Measurements from ENCODE around the gene DAD1. TPM values are rescaled to one million over a fixed set of nuclear protein-coding genes. Genes with fewer than 3 reads are reported as not detected.
"Not testable (repeated sequence)": the region's sequence is repeated elsewhere in the genome, so short reads cannot be mapped to it uniquely, and the experiment has no call there.

Gene DAD1
- total RNA-seq, 2 donors from 2014 or later = 147 to 221 TPM

DNA sequence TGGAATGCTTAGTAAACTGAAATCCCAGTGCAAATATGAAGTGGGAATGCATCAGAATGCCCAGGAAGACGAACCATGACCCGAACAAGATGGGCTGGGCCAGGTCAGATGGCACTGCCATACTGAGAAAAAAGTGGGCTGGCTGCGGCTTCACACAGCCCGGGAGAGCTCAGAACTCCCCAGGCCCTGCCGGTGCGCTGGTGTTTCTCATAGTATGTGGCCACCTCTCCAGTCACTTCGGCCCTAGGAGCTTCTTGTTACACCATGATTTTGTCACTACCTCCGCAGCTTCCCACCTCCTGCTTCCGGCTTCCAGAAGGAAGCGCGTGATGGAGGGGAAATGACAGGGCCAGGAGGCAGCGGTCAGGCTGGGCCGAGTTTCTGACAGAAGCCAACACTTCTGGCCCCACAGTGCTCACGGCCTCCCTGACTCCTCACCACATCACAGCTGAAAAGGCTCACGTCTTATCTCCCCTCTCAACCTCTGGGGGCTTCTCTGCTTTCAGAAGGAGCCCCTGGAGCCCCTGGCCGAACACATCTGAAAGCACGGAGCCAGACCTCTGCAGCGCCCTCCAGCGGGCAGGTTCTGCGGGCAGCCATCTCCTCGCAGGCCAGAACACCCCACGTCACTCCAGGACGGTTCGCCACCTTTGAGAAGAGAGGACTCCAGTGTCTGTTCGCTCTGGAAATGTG is 30.7 kb downstream of the DAD1 start:
- Mint-ChIP-seq H3K36me3 (no peaks in the 10 kb centered on the region), H3K27me3 (no peaks in the 10 kb centered on the region), H3K4me1 (ENCODE audit: low read depth in 2 of 2) (peaks cover 83 to 85% of the 10 kb centered on the region in 2 donors), H3K4me3 (peak overlapping the region; percentile 74), H3K27ac (peak overlapping the region; percentile 98 to 100), H3K9me3 (no peaks in the 10 kb centered on the region)
- ATAC-seq = peak; percentile 46 to 65
- DNase-seq (ENCODE audit: low spot score) = peak; percentile 89

DNA sequence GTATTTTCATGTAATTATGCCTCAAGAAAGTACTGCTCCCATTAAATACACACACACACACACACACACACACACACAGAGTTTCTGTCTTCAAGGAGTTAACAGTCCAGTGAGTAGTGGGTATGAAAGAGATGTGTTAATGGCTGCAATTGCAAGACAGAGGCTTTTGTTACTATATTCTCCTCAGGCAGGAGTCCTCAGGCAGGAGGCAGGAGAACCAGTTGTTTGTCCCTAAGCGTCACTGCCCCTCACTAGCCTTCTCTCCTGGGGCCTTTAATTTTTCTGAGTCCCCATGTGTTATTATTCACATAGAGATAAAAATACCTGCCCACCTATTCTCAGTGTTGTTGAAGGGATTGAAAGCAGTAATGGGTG is 31.2 kb downstream of the DAD1 start:
- DNase-seq (ENCODE audit: low spot score) = no peak
- peaks cover 85% of the 10 kb centered on the region in 2 donors for H3K4me1 Mint-ChIP-seq (ENCODE audit: low read depth in 2 of 2)

DNA sequence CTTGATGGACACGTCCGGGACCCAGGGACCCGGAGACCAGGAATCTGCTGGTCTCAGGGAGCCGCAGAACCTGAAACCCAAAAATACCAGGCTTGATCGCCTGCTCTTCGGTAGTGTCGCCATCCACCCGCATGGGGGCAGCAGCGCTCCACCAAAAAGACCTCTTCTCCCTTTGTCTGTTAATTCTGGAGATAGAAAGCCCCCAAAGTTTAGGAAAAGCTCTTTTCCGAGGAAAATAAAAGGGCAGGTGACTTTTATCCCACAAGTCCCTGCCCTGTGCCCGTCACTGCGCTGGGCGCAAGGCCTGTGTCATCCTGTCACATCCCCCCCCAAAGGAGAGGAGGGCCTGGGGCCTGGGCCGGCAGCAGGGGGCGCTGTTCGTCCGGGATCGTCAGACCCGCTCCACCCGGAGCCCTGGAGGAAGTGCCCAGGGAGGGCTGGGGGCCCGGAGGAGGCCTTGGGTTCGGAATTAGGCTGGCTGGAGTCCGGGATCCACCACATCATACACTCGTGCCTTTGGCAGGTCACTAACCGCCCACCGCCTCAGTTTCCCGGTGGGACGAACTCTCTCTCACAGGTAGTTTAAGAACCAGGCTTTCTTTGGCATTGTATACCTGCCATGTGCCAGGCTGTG is 31.9 kb downstream of the DAD1 start:
- peak overlapping the region; percentile 98 to 100 for H3K27ac Mint-ChIP-seq
- no peaks in the 10 kb centered on the region for H3K9me3 Mint-ChIP-seq
- H3K4me3 Mint-ChIP-seq = peak overlapping the region; percentile 74
- no peaks in the 10 kb centered on the region for H3K27me3 Mint-ChIP-seq
- H3K4me1 Mint-ChIP-seq (ENCODE audit: low read depth in 2 of 2) = peaks cover 85 to 87% of the 10 kb centered on the region in 2 donors
- peak; percentile 50 to 65 for ATAC-seq
- peak; percentile 94 for DNase-seq (ENCODE audit: low spot score)
- no peaks in the 10 kb centered on the region for H3K36me3 Mint-ChIP-seq

More for the DNA sequence above, 31.2 kb downstream of the DAD1 start:
- H3K4me3 Mint-ChIP-seq = peak overlapping the region; percentile 74
- no peak for ATAC-seq
- no peaks in the 10 kb centered on the region for H3K27me3 Mint-ChIP-seq
- H3K27ac Mint-ChIP-seq = peak overlapping the region; percentile 98 to 100
- no peaks in the 10 kb centered on the region for H3K36me3 Mint-ChIP-seq
- H3K9me3 Mint-ChIP-seq = no peaks in the 10 kb centered on the region

GRCh38 chr14:22556021-22556989 is 32.7 kb downstream of the DAD1 start:
- Mint-ChIP-seq H3K27ac (peak overlapping the region; percentile 98 to 100), H3K4me3 (peak overlapping the region; percentile 74), H3K4me1 (ENCODE audit: low read depth in 2 of 2) (peaks cover 85 to 88% of the 10 kb centered on the region in 2 donors), H3K27me3 (no peaks in the 10 kb centered on the region), H3K36me3 (no peaks in the 10 kb centered on the region), H3K9me3 (no peaks in the 10 kb centered on the region)
- ATAC-seq = peak; percentile 81 to 82
- DNase-seq (ENCODE audit: low spot score) = peak; percentile 97

DNA sequence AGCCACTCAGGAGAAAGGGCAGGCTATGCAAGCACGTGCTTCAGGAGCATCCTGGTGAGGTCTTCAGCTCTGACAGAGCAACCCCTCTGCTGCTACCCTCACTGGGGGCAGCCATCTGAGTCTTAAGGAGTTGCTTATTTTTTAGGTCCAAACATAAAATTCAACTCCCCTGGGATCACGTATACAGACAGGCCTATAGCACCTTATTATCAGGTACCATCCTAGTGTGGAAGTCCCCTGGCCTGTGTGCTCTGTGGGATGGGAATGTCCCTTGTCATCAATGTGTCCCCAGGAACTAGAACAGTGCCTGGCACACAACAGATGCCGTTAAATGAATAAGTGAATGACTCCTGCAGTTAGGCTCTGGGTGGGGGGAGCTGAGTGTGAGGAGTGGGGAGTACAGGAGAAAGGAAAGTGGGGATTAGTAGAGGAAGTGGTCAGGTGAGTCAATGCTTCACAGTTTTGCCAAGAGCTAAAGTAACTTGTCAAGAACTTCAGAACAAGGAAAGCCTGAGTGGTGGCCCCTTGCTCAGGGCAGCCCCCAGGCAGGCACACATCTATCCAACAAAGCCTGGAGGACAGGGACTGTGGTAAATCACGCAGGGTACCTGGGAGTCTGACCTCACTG is 33.5 kb downstream of the DAD1 start:
- ATAC-seq = peak; percentile 27 to 29
- Mint-ChIP-seq H3K4me3 (peak overlapping the region; percentile 74), H3K36me3 (no peaks in the 10 kb centered on the region), H3K27ac (peak overlapping the region; percentile 98 to 100), H3K4me1 (ENCODE audit: low read depth in 2 of 2) (peaks cover 85 to 88% of the 10 kb centered on the region in 2 donors), H3K9me3 (no peaks in the 10 kb centered on the region), H3K27me3 (no peaks in the 10 kb centered on the region)
- DNase-seq (ENCODE audit: low spot score) = peak; percentile 71

- H3K36me3 Mint-ChIP-seq = no peaks in the 10 kb centered on the region
- ATAC-seq (no peak), DNase-seq (ENCODE audit: low spot score) (no peak)
- peaks cover 87 to 89% of the 10 kb centered on the region in 2 donors for H3K4me1 Mint-ChIP-seq (ENCODE audit: low read depth in 2 of 2)
- no peaks in the 10 kb centered on the region for H3K27me3 Mint-ChIP-seq
- no peaks in the 10 kb centered on the region for H3K9me3 Mint-ChIP-seq
- peak overlapping the region; percentile 74 for H3K4me3 Mint-ChIP-seq
- peak overlapping the region; percentile 98 to 100 for H3K27ac Mint-ChIP-seq
Measured at GRCh38 chr14:22554498-22555383, 34.3 kb downstream of the DAD1 start.

GRCh38 chr14:22553861-22554497 is 35.0 kb downstream of the DAD1 start:
- not testable (repeated sequence) for H3K27me3 Mint-ChIP-seq; DNase-seq (ENCODE audit: low spot score); H3K36me3 Mint-ChIP-seq; H3K9me3 Mint-ChIP-seq; ATAC-seq
- Mint-ChIP-seq H3K4me1 (ENCODE audit: low read depth in 2 of 2) (peaks cover 89 to 90% of the 10 kb centered on the region in 2 donors), H3K4me3 (peak overlapping the region; percentile 42), H3K27ac (peak overlapping the region; percentile 98 to 100)

GRCh38 chr14:22553445-22553844 is 35.6 kb downstream of the DAD1 start:
- no peak for DNase-seq (ENCODE audit: low spot score)
- Mint-ChIP-seq H3K4me3 (peak overlapping the region; percentile 42), H3K4me1 (ENCODE audit: low read depth in 2 of 2) (peaks cover 88 to 89% of the 10 kb centered on the region in 2 donors), H3K27me3 (no peaks in the 10 kb centered on the region), H3K36me3 (peaks cover 8% of the 10 kb centered on the region), H3K9me3 (no peaks in the 10 kb centered on the region), H3K27ac (peak overlapping the region; percentile 90 to 98)
- ATAC-seq = no peak

DNA sequence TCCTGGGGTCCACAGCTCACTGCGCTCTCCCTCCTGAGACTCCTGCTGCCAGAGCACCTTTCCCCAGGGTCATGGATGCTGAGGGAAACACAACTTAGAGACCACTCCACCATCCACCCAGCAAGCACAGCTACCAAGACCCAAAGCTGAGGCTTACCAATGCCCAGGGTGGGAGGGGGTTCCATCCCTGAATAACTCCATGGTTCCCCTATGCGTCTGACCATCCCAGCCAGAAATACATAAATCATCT is 36.3 kb downstream of the DAD1 start:
- Mint-ChIP-seq H3K9me3 (no peaks in the 10 kb centered on the region), H3K36me3 (peaks cover 13% of the 10 kb centered on the region), H3K27me3 (no peaks in the 10 kb centered on the region), H3K27ac (peak overlapping the region; percentile 90 to 98), H3K4me1 (ENCODE audit: low read depth in 2 of 2) (peaks cover 88 to 89% of the 10 kb centered on the region in 2 donors), H3K4me3 (peak overlapping the region; percentile 74)
- DNase-seq (ENCODE audit: low spot score) (no peak), ATAC-seq (no peak)

DNA sequence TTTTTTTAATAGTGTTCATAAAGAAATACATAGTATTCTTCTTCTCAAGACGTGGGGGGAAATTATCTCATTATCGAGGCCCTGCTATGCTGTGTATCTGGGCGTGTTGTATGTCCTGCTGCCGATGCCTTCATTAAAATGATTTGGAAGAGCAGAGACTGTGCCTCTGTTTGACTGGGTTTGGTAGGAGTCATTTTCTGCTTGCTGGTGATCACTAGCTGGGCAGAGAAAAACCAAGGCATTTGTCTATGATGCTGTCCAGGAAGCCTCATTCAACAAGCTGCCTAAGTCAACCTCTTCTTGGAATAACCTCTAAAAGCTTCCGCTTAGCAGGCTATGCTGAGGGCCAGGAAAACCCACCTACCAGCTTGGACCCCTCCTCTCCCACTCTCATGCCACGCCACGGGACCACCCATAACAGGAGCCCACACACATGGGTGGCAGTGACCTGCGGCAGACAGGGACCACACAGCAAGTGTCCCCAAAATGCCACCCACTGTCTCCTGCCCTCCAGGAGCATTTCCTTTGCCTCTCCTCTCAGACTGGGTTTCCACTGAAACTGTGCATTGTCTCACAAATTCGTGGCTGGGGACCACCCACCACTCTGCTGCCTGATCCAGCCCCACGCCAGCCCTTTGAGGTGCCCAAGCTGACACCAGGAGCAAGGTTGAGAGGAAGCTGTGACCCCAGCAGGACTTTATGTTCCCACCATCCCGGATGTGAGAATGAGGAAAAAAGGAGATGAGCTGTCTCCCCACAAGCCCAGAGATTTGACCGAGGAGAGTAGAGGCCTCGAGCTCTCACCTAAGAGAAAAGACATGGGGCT is 36.8 kb downstream of the DAD1 start:
- ATAC-seq = no peak
- peak overlapping the region; percentile 74 for H3K4me3 Mint-ChIP-seq
- peaks cover 13% of the 10 kb centered on the region for H3K36me3 Mint-ChIP-seq
- H3K9me3 Mint-ChIP-seq = no peaks in the 10 kb centered on the region
- H3K27ac Mint-ChIP-seq = peak overlapping the region; percentile 90 to 98
- no peaks in the 10 kb centered on the region for H3K27me3 Mint-ChIP-seq
- H3K4me1 Mint-ChIP-seq (ENCODE audit: low read depth in 2 of 2) = peaks cover 82 to 88% of the 10 kb centered on the region in 2 donors
- DNase-seq (ENCODE audit: low spot score) = no peak

- Mint-ChIP-seq H3K36me3 (peaks cover 13% of the 10 kb centered on the region), H3K9me3 (no peaks in the 10 kb centered on the region), H3K27ac (peak overlapping the region; percentile 90 to 98), H3K27me3 (no peaks in the 10 kb centered on the region), H3K4me3 (peak overlapping the region; percentile 74), H3K4me1 (ENCODE audit: low read depth in 2 of 2) (peaks cover 78 to 86% of the 10 kb centered on the region in 2 donors)
- ATAC-seq (no peak), DNase-seq (ENCODE audit: low spot score) (no peak)
Measured at GRCh38 chr14:22551605-22551997, 37.4 kb downstream of the DAD1 start.

Measured in natural killer cell treated with Interleukin-12 subunit alpha and Interleukin-12 subunit beta and Interleukin-15 and Interleukin-18, amount 100 ng/mL, for 72 hours (primary cell).